ENCODE results near the gene STK11IP.
"Not testable (repeated sequence)": the region's sequence is repeated elsewhere in the genome, so short reads cannot be mapped to it uniquely, and the experiment has no call there.

The STK11IP gene

DNA sequence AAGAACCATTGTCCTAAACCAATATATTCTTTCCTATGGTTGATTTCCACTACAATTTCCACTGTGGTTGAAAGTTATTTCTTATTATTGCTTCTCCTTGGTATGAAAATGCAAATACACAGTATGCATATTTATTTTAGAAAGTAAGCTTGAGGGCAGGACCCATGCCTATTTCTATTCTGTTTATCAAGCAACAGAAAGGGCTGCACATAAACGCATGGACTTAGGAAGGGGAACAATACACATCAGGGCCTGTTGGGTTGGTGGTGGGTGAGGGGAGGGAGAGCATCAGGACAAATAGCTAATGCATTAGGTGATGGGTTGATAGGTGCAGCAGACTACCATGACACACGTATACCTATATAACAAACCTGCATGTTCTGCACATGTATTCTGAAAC is 50.5 kb downstream of the STK11IP start:
- no peak overlapping the region for H3K9ac ChIP-seq (ENCODE audit: low read length)
- H2AFZ ChIP-seq (ENCODE audit: low read depth, low read length), result no peak overlapping the region
- H3K27me3 ChIP-seq (ENCODE audit: low read depth, low read length), result peaks cover 12% of the 10 kb centered on the region
- peaks cover under 1% of the 10 kb centered on the region; the same call in 1 of the 2 replicates for H3K4me1 ChIP-seq (ENCODE audit: low read length)
- H3K36me3 ChIP-seq (replicated peaks; ENCODE audit: low read depth, low read length), result no peaks in the 10 kb centered on the region
- no peak overlapping the region for H3K4me3 ChIP-seq (ENCODE audit: low read length)
- no peaks in the 10 kb centered on the region for H3K9me3 ChIP-seq (ENCODE audit: insufficient read depth, low read length)
- TF ChIP-seq EZH2phosphoT487 (IDR thresholded peaks at IDR 0.05; ENCODE audit: low read depth), result no peak
- TF ChIP-seq, protein P1, sequence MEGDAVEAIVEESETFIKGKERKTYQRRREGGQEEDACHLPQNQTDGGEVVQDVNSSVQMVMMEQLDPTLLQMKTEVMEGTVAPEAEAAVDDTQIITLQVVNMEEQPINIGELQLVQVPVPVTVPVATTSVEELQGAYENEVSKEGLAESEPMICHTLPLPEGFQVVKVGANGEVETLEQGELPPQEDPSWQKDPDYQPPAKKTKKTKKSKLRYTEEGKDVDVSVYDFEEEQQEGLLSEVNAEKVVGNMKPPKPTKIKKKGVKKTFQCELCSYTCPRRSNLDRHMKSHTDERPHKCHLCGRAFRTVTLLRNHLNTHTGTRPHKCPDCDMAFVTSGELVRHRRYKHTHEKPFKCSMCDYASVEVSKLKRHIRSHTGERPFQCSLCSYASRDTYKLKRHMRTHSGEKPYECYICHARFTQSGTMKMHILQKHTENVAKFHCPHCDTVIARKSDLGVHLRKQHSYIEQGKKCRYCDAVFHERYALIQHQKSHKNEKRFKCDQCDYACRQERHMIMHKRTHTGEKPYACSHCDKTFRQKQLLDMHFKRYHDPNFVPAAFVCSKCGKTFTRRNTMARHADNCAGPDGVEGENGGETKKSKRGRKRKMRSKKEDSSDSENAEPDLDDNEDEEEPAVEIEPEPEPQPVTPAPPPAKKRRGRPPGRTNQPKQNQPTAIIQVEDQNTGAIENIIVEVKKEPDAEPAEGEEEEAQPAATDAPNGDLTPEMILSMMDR (IDR thresholded peaks at IDR 0.05; ENCODE audit: low read depth, low read length), result no peak
- no peak overlapping the region for H3K4me2 ChIP-seq (ENCODE audit: low read length)
- no peaks in the 10 kb centered on the region for H4K20me1 ChIP-seq (ENCODE audit: insufficient read depth, low read length)
- no peak overlapping the region for H3K27ac ChIP-seq (ENCODE audit: low read length)
- no peaks in the 10 kb centered on the region for H3K79me2 ChIP-seq (ENCODE audit: low read length)

DNA sequence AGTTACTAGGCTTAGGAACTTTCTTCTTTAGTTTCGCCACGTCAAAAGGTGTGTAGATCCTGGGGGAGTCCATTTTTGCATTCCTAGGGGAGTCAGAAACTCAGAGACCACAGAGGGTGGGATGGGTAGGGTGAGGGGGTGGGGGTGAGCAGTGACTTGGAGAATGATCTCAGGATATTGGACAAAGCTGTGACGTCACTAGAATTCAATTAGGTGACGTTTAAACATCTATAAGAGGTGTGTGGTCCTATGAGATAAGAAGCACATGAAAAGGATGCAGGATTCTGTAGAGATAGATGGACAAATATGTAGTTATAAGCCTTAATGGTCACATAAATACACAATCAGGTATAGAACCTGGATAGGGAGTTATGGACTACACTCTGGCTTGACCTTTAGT is 51.3 kb downstream of the STK11IP start:
- Histone ChIP-seq H3K79me2 (ENCODE audit: low read length) (no peaks in the 10 kb centered on the region), H3K4me3 (ENCODE audit: low read length) (no peak overlapping the region), H4K20me1 (ENCODE audit: insufficient read depth, low read length) (no peaks in the 10 kb centered on the region), H3K4me1 (ENCODE audit: low read length) (no peaks in the 10 kb centered on the region), H3K9ac (ENCODE audit: low read length) (no peak overlapping the region), H3K27me3 (ENCODE audit: low read depth, low read length) (peaks cover 12% of the 10 kb centered on the region), H3K4me2 (ENCODE audit: low read length) (no peak overlapping the region), H3K27ac (ENCODE audit: low read length) (no peak overlapping the region), H3K36me3 (replicated peaks; ENCODE audit: low read depth, low read length) (no peaks in the 10 kb centered on the region), H2AFZ (ENCODE audit: low read depth, low read length) (no peak overlapping the region), H3K9me3 (ENCODE audit: insufficient read depth, low read length) (no peaks in the 10 kb centered on the region)
- TF ChIP-seq, protein P1 (IDR thresholded peaks at IDR 0.05; ENCODE audit: low read depth, low read length), result no peak
- no peak for TF ChIP-seq EZH2phosphoT487 (IDR thresholded peaks at IDR 0.05; ENCODE audit: low read depth)

DNA sequence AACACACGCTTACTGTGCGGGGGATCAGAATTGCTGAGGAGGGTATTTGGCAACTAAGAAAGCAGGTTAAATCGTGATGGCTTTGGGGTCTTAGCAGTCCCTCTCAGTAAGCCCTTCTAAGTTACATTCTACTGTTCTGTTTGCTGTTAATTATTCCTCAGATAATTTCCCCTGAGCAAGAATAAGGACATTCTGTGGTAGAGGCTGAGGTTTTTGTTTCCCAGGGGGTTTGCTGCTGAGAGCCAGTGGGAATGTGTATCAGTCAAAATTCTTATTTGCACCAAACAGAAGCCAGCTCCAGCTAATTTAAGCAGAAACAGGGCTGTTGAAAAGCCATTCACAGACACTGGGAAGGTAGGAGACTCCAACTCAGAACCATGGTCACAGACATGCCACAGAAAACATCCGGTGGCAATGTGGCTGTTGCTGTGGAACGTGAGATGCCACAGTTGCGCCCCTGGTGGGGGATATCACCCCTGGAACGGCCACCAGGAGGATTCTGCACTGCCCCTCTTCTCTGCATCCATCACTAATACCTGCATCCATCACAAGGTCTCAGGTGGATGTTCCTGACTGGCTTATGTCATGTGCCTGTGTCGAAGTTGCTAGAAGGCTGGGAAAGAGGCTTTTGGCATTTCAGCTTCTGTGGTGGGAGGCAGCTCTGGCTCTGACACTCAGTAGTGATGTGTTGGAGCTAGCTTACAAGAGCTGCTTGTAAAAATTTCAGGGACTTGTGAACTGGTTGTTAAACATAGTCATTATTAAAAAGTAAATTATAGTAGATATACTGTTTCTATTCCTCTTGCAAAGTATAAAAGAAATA is 53.0 kb downstream of the STK11IP start:
- Histone ChIP-seq H4K20me1 (ENCODE audit: insufficient read depth, low read length) (no peaks in the 10 kb centered on the region), H3K4me1 (ENCODE audit: low read length) (no peaks in the 10 kb centered on the region), H2AFZ (ENCODE audit: low read depth, low read length) (no peak overlapping the region), H3K79me2 (ENCODE audit: low read length) (no peaks in the 10 kb centered on the region), H3K36me3 (replicated peaks; ENCODE audit: low read depth, low read length) (no peaks in the 10 kb centered on the region), H3K9me3 (ENCODE audit: insufficient read depth, low read length) (no peaks in the 10 kb centered on the region), H3K9ac (ENCODE audit: low read length) (no peak overlapping the region), H3K27me3 (ENCODE audit: low read depth, low read length) (peaks cover 12% of the 10 kb centered on the region), H3K27ac (ENCODE audit: low read length) (no peak overlapping the region), H3K4me2 (ENCODE audit: low read length) (no peak overlapping the region), H3K4me3 (ENCODE audit: low read length) (no peak overlapping the region)
- TF ChIP-seq EZH2phosphoT487 (IDR thresholded peaks at IDR 0.05; ENCODE audit: low read depth), result no peak
- TF ChIP-seq, protein P1 (IDR thresholded peaks at IDR 0.05; ENCODE audit: low read depth, low read length), result no peak

DNA sequence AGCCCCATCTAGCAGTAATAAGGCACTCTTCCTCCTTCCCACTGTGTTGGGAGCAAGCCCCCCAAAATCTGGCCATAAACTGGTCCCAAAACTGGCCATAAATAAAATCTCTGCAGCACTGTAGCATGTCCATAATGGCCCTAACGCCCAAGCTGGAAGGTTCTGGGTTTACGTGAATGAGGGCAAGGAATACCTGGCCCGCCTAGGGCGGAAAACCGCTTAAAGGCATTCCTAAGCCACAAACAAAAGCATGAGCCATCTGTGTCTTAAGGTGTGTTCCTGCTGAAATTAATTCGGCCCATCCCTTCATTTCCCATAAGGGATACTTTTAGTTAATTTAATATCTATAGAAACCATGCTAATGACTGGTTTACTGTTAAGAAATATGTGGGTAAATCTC is 54.0 kb downstream of the STK11IP start:
- H3K9me3 ChIP-seq (ENCODE audit: insufficient read depth, low read length); H3K4me1 ChIP-seq (ENCODE audit: low read length): not testable (repeated sequence)
- peaks cover 12% of the 10 kb centered on the region for H3K27me3 ChIP-seq (ENCODE audit: low read depth, low read length)

More for the DNA sequence above, 54.0 kb downstream of the STK11IP start:
- not testable (repeated sequence) for H4K20me1 ChIP-seq (ENCODE audit: insufficient read depth, low read length); H3K4me2 ChIP-seq (ENCODE audit: low read length); H3K79me2 ChIP-seq (ENCODE audit: low read length); H3K27ac ChIP-seq (ENCODE audit: low read length); H3K36me3 ChIP-seq (replicated peaks; ENCODE audit: low read depth, low read length); H3K4me3 ChIP-seq (ENCODE audit: low read length); H3K9ac ChIP-seq (ENCODE audit: low read length); H2AFZ ChIP-seq (ENCODE audit: low read depth, low read length)
